GM06990 (cell line): Measurements from ENCODE around the gene PTPRT.

Experiments
- DNase-seq: peaks from one replicate; pipeline ENCODE4 v3.0.0-alpha.2; 2011; ENCODE audit not compliant: insufficient read length; ENCODE audit errors: extremely low read depth
- H3K27me3 ChIP-seq: replicated peaks from 2 replicates; pipeline ENCODE4 v1.6.0; 2011; ENCODE audit warnings: low read length; ENCODE audit not compliant: control insufficient read depth, insufficient read depth
- H3K36me3 ChIP-seq: 2 replicates; pipeline ENCODE4 v1.5.1; 2011; ENCODE audit warnings: low read length; ENCODE audit not compliant: control insufficient read depth, insufficient read depth
- H3K4me3 ChIP-seq: replicated peaks from 2 replicates; pipeline ENCODE4 v1.5.1; 2011; ENCODE audit warnings: low read depth, mild to moderate bottlenecking, control low read depth, low read length
- TF ChIP-seq, protein P1 (sequence below): IDR thresholded peaks from 2 replicates; pipeline ENCODE4 v1.5.1; 2011; ENCODE audit warnings: low read length, control low read depth, mild to moderate bottlenecking, inconsistent platforms; ENCODE audit not compliant: insufficient read depth, poor library complexity, severe bottlenecking

PTPRT gene

DNA sequence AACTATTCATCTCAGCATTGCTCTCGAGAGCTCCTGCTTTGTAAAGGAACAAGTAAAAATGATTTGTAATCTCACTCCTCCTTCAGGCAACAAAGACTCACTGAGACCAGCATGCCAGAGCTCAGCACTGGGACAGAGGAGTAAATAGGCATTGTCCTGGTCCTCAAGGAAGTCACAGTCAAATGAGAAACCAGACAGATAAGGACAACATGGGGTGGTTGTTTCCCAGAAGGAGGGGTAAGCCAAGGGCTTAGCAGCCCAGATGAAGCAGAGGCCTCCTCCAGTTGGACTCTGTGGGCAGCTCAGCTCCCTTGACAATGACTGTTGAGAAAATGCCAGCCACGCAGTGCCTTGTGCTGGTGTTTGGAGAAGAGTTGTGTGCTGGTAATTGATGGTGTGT lies 1145.8 kb downstream of the PTPRT start:
- no peak overlapping the region for H3K4me3 ChIP-seq
- DNase-seq = no peak
- H3K36me3 ChIP-seq = no peaks in the 10 kb centered on the region
- no peaks in the 10 kb centered on the region; the same call in 1 of the 2 replicates for H3K27me3 ChIP-seq
- TF ChIP-seq, protein P1, sequence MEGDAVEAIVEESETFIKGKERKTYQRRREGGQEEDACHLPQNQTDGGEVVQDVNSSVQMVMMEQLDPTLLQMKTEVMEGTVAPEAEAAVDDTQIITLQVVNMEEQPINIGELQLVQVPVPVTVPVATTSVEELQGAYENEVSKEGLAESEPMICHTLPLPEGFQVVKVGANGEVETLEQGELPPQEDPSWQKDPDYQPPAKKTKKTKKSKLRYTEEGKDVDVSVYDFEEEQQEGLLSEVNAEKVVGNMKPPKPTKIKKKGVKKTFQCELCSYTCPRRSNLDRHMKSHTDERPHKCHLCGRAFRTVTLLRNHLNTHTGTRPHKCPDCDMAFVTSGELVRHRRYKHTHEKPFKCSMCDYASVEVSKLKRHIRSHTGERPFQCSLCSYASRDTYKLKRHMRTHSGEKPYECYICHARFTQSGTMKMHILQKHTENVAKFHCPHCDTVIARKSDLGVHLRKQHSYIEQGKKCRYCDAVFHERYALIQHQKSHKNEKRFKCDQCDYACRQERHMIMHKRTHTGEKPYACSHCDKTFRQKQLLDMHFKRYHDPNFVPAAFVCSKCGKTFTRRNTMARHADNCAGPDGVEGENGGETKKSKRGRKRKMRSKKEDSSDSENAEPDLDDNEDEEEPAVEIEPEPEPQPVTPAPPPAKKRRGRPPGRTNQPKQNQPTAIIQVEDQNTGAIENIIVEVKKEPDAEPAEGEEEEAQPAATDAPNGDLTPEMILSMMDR = no peak

GRCh38 chr20:42041000-42041565 lies 1148.6 kb downstream of the PTPRT start:
- Histone ChIP-seq H3K36me3 (no peaks in the 10 kb centered on the region), H3K27me3 (no peaks in the 10 kb centered on the region; the same call in 1 of the 2 replicates), H3K4me3 (no peak overlapping the region)
- TF ChIP-seq, protein P1 = no peak
- DNase-seq = no peak

DNA sequence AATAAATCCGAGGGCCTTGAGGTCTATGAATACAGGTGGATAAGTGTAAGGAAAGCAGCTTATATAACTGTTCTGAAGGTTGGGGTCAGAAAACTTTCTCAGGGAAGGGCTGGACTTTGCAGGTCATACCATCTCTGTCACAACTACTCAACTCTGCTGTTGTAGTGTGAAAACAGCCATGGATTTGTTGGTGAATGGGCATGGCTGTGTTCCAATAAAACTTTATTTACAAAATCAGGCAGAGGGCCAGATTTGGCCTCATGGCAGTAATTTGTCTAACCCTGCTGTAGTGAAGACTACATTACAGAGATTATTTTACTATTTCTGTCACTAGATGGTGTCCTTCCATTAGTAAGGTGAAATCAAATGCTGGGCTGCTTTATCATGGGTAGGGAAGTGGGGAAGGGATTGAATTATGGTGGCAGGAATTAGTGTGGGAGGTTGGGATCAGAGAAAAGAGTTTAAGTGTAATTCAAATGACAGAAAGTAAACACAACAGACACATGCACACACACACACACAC lies 1161.9 kb downstream of the PTPRT start:
- DNase-seq = no peak
- H3K27me3 ChIP-seq = no peaks in the 10 kb centered on the region
- TF ChIP-seq, protein P1 = no peak
- no peak overlapping the region for H3K4me3 ChIP-seq
- no peaks in the 10 kb centered on the region for H3K36me3 ChIP-seq

- no peaks in the 10 kb centered on the region for H3K27me3 ChIP-seq
- H3K4me3 ChIP-seq = no peak overlapping the region
- TF ChIP-seq, protein P1 = no peak
- DNase-seq = no peak
- no peaks in the 10 kb centered on the region for H3K36me3 ChIP-seq
Observed at GRCh38 chr20:42026599-42026998, 1163.1 kb downstream of the PTPRT start.

GRCh38 chr20:42024653-42025052 lies 1165.1 kb downstream of the PTPRT start:
- Histone ChIP-seq H3K27me3 (no peaks in the 10 kb centered on the region), H3K36me3 (no peaks in the 10 kb centered on the region), H3K4me3 (no peak overlapping the region)
- no peak for DNase-seq
- TF ChIP-seq, protein P1 = no peak
